ENCODE results near the gene POLR1E.

Gene POLR1E

GRCh38 chr9:37534412-37534811 is 48.7 kb downstream of the POLR1E start:
- no peak for DNase-seq (ENCODE audit: low read depth in 3 of 3, low spot score in 1 of 3)

GRCh38 chr9:37534901-37535300 is 49.2 kb downstream of the POLR1E start:
- DNase-seq (ENCODE audit: low read depth in 3 of 3, low spot score in 1 of 3) = no peak

GRCh38 chr9:37538099-37538498 is 52.4 kb downstream of the POLR1E start:
- DNase-seq (ENCODE audit: low read depth in 3 of 3, low spot score in 1 of 3) = no peak

GRCh38 chr9:37539634-37540033 is 53.9 kb downstream of the POLR1E start:
- no peak for DNase-seq (ENCODE audit: low read depth in 3 of 3, low spot score in 1 of 3)

GRCh38 chr9:37540634-37541033 is 54.9 kb downstream of the POLR1E start:
- DNase-seq (ENCODE audit: low read depth in 3 of 3, low spot score in 1 of 3) = no peak

- no peak for DNase-seq (ENCODE audit: low read depth in 3 of 3, low spot score in 1 of 3)
Observed at GRCh38 chr9:37541465-37541864, 55.7 kb downstream of the POLR1E start.

GRCh38 chr9:37542488-37542887 is 56.7 kb downstream of the POLR1E start:
- DNase-seq (ENCODE audit: low read depth in 3 of 3, low spot score in 1 of 3) = no peak

GRCh38 chr9:37542895-37543294 is 57.1 kb downstream of the POLR1E start:
- DNase-seq (ENCODE audit: low read depth in 3 of 3, low spot score in 1 of 3) = no peak

- DNase-seq (ENCODE audit: low read depth in 3 of 3, low spot score in 1 of 3) = no peak
Observed at GRCh38 chr9:37543468-37543867, 57.7 kb downstream of the POLR1E start.

GRCh38 chr9:37547328-37547878 is 61.7 kb downstream of the POLR1E start:
- DNase-seq (ENCODE audit: low read depth in 3 of 3, low spot score in 1 of 3) = no peak

GRCh38 chr9:37549527-37549926 is 63.8 kb downstream of the POLR1E start:
- DNase-seq (ENCODE audit: low read depth in 3 of 3, low spot score in 1 of 3) = no peak

- no peak for DNase-seq (ENCODE audit: low read depth in 3 of 3, low spot score in 1 of 3)
Observed at GRCh38 chr9:37550781-37551180, 65.0 kb downstream of the POLR1E start.

GRCh38 chr9:37551468-37551867 is 65.7 kb downstream of the POLR1E start:
- no peak for DNase-seq (ENCODE audit: low read depth in 3 of 3, low spot score in 1 of 3)

- DNase-seq (ENCODE audit: low read depth in 3 of 3, low spot score in 1 of 3) = no peak
Observed at GRCh38 chr9:37551888-37552287, 66.1 kb downstream of the POLR1E start.
